Measurements from ENCODE around the gene RBM38. TPM values are rescaled to one million over a fixed set of nuclear protein-coding genes. Genes with fewer than 3 reads are reported as not detected.
A peak's percentile ranks its signal among the peaks of the same experiment; 100 is the strongest.

RBM38 gene
- total RNA-seq (2014; rRNA removed) (56.5 and 59.3 TPM in 2 replicates), Bru-seq, nascent RNA (percentile 53 among the genes with signal in this experiment), BruChase-seq, experiment 1, labeled RNA remaining after a 6-hour chase (percentile 66 among the genes with signal in this experiment), BruChase-seq, experiment 2, labeled RNA remaining after a 2-hour chase (percentile 58 among the genes with signal in this experiment)
- long read RNA-seq, transcript RBM38-203 (4 exons, 2,382 nt): major isoform, 25 of 94 reads
- long read RNA-seq, partial matches to known transcripts: 63 of 94 reads
- long read RNA-seq, other reads (novel, unspliced or antisense): 4 of 94 reads

GRCh38 chr20:57390604-57391438 is at the start of gene RBM38:
Gene RBM38 (plus strand): TSS chr20:57391396. CDS start chr20:57391582, 186 bp downstream.
- TF ChIP-seq, protein P1, sequence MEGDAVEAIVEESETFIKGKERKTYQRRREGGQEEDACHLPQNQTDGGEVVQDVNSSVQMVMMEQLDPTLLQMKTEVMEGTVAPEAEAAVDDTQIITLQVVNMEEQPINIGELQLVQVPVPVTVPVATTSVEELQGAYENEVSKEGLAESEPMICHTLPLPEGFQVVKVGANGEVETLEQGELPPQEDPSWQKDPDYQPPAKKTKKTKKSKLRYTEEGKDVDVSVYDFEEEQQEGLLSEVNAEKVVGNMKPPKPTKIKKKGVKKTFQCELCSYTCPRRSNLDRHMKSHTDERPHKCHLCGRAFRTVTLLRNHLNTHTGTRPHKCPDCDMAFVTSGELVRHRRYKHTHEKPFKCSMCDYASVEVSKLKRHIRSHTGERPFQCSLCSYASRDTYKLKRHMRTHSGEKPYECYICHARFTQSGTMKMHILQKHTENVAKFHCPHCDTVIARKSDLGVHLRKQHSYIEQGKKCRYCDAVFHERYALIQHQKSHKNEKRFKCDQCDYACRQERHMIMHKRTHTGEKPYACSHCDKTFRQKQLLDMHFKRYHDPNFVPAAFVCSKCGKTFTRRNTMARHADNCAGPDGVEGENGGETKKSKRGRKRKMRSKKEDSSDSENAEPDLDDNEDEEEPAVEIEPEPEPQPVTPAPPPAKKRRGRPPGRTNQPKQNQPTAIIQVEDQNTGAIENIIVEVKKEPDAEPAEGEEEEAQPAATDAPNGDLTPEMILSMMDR (conservative IDR thresholded peaks at IDR 0.05; ENCODE audit: low read depth, low read length): no peak
- TF ChIP-seq EZH2 (IDR thresholded peaks at IDR 0.05; ENCODE audit: low read length, unreplicated experiment): no peak
- BruUV-seq (replicated peaks): TSS peak; percentile 99
- peaks cover 15% of the 10 kb centered on the region; the same call in 1 of the 2 replicates for H3K36me3 ChIP-seq (ENCODE audit: low read depth, low read length)
- peaks cover 8% of the 10 kb centered on the region; the same call in 1 of the 2 replicates for H4K20me1 ChIP-seq (ENCODE audit: low read length)
- H3K4me1 ChIP-seq (ENCODE audit: insufficient read depth, low read length): peaks cover 33% of the 10 kb centered on the region
- no peaks in the 10 kb centered on the region for H3K9me3 ChIP-seq (ENCODE audit: low read length)
- peak within 1 kb of the TSS; percentile 59 for H3K9ac ChIP-seq (ENCODE audit: low read length)
- intact Hi-C loops (cut with micrococcal nuclease): loop anchor here (5.0 kb wide), 1 partner anchor 46 kb away; no protein-coding TSS in a partner anchor
- H3K4me2 ChIP-seq (ENCODE audit: low read length): peak within 1 kb of the TSS; percentile 88
- H3F3A ChIP-seq (ENCODE audit: low read length, unreplicated experiment): no peaks in the 10 kb centered on the region
- peak within 1 kb of the TSS; percentile 6; the same call in 1 of the 2 replicates for H3K27ac ChIP-seq (ENCODE audit: low read length)
- POLR2A ChIA-PET (ENCODE audit: unreplicated experiment): interaction anchor here (0.6 to 0.9 kb wide), 2 partner anchors 64 to 87 kb away, joined by 4 to 5 read pairs; no protein-coding TSS in a partner anchor
- no peaks in the 10 kb centered on the region for H3K27me3 ChIP-seq (ENCODE audit: low read length)
- peak within 1 kb of the TSS; percentile 78 for H2AFZ ChIP-seq (ENCODE audit: low read length)
- peak within 1 kb of the TSS; percentile 82 for H3K4me3 ChIP-seq (ENCODE audit: low read length)
- no peaks in the 10 kb centered on the region for H3K9me2 ChIP-seq (replicated peaks; ENCODE audit: low read length)
- CTCF ChIA-PET: interaction anchor here (0.6 kb wide), 4 partner anchors 116 to 603 kb away, joined by 3 to 5 read pairs (median 4); no protein-coding TSS in a partner anchor
- DNase-seq: peak; percentile 90
- H3K79me2 ChIP-seq (ENCODE audit: low read length): peaks cover 34% of the 10 kb centered on the region
- ATAC-seq: peak; percentile 84

- no peaks in the 10 kb centered on the region for H3K36me3 ChIP-seq (ENCODE audit: low read depth, low read length)
- no peak overlapping the region for H3K9ac ChIP-seq (ENCODE audit: low read length)
- no TSS peak for BruUV-seq (replicated peaks)
- no peak for TF ChIP-seq EZH2phosphoT487 (IDR thresholded peaks at IDR 0.05; ENCODE audit: borderline replicate concordance, low read length)
- TF ChIP-seq EZH2 (IDR thresholded peaks at IDR 0.05; ENCODE audit: low read length, unreplicated experiment): no peak
- TF ChIP-seq, protein P1 (conservative IDR thresholded peaks at IDR 0.05; ENCODE audit: low read depth, low read length): no peak
- H3K27me3 ChIP-seq (ENCODE audit: low read length): peaks cover 27% of the 10 kb centered on the region
- ChIA-PET POLR2A (ENCODE audit: unreplicated experiment) (no interaction called here), CTCF (no interaction called here)
- H2AFZ ChIP-seq (ENCODE audit: low read length): no peak overlapping the region
- H3K9me3 ChIP-seq (ENCODE audit: low read length): no peaks in the 10 kb centered on the region
- H3K27ac ChIP-seq (ENCODE audit: low read length): no peak overlapping the region
- DNase-seq: no peak
- no peaks in the 10 kb centered on the region for H3K9me2 ChIP-seq (replicated peaks; ENCODE audit: low read length)
- no peaks in the 10 kb centered on the region for H4K20me1 ChIP-seq (ENCODE audit: low read length)
- H3K79me2 ChIP-seq (ENCODE audit: low read length): no peaks in the 10 kb centered on the region
- peaks cover 11% of the 10 kb centered on the region for H3K4me1 ChIP-seq (ENCODE audit: insufficient read depth, low read length)
- no peak overlapping the region for H3K4me3 ChIP-seq (ENCODE audit: low read length)
- no peak overlapping the region for H3K4me2 ChIP-seq (ENCODE audit: low read length)
- H3F3A ChIP-seq (ENCODE audit: low read length, unreplicated experiment): no peaks in the 10 kb centered on the region
- ATAC-seq: no peak
- intact Hi-C loops (cut with micrococcal nuclease): loop anchor here (10.0 kb wide), 1 partner anchor 787 kb away; no protein-coding TSS in a partner anchor
Observed at GRCh38 chr20:57341663-57342062, 49.5 kb upstream of the RBM38 start.

All from PC-3 (cell line).